MCF 10A (cell line): ENCODE data around the gene SPSB4. TPM values are rescaled to one million over a fixed set of nuclear protein-coding genes. Genes with fewer than 3 reads are reported as not detected.
A peak's percentile ranks its signal among the peaks of the same experiment; 100 is the strongest.

ENCODE experiments used
- Bru-seq: library from RNA; stranded (reverse); fragments of 400-500 nt; gene quantifications from one replicate; lab custom pipeline; 2021; lab: Mats Ljungman, UMichigan
- BruChase-seq, 2 experiments: library from RNA; stranded (reverse); fragments of 400-500 nt; gene quantifications; one replicate each; lab custom pipeline; 2021; lab: Mats Ljungman, UMichigan
- BruUV-seq: library from RNA; stranded (reverse); fragments of 400-500 nt; replicated peaks from 2 replicates; lab custom pipeline; 2021; lab: Mats Ljungman, UMichigan
- CTCF ChIA-PET: fragments of 300-600 bp; sonication (Branson Sonifier 250); formaldehyde crosslinking; extraction: SDS; loops from one replicate; lab custom pipeline; 2021; ENCODE audit warnings: antibody characterized with exemption, inconsistent platforms; lab: Yijun Ruan, JAX
- POLR2A ChIA-PET: fragments of 300-600, 350-650 bp; sonication (Branson Sonifier 250); formaldehyde crosslinking; extraction: SDS; loops from one replicate; lab custom pipeline; 2020; ENCODE audit warnings: antibody characterized with exemption, inconsistent platforms; lab: Yijun Ruan, JAX
- DNase-seq: peaks from one replicate; pipeline ENCODE4 v3.0.0-alpha.2; 2018; ENCODE audit not compliant: unreplicated experiment
- H3K27ac Mint-ChIP-seq: one replicate; pipeline ENCODE4 v1.8.0; 2022; ENCODE audit warnings: mild to moderate bottlenecking, low read depth, mixed read lengths; ENCODE audit not compliant: unreplicated experiment
- H3K27me3 Mint-ChIP-seq: one replicate; pipeline ENCODE4 v1.8.0; 2022; ENCODE audit warnings: mixed read lengths; ENCODE audit not compliant: insufficient read depth, unreplicated experiment
- H3K36me3 Mint-ChIP-seq: one replicate; pipeline ENCODE4 v1.8.0; 2022; ENCODE audit warnings: mild to moderate bottlenecking, moderate library complexity, mixed read lengths; ENCODE audit not compliant: insufficient read depth, unreplicated experiment
- H3K4me1 Mint-ChIP-seq: one replicate; pipeline ENCODE4 v1.8.0; 2022; ENCODE audit warnings: mixed read lengths; ENCODE audit not compliant: insufficient read depth, unreplicated experiment
- H3K4me3 Mint-ChIP-seq: one replicate; pipeline ENCODE4 v1.8.0; 2022; ENCODE audit warnings: mild to moderate bottlenecking, moderate library complexity, mixed read lengths; ENCODE audit not compliant: unreplicated experiment
- H3K9me3 Mint-ChIP-seq: one replicate; pipeline ENCODE4 v1.8.0; 2022; ENCODE audit warnings: mixed read lengths; ENCODE audit not compliant: unreplicated experiment
- intact Hi-C: fragments of 100-400 bp; cut with micrococcal nuclease; formaldehyde crosslinking; loops from 2 replicates; pipeline ENCODE4 v1.14.1; 2022
- long read RNA-seq: library from polyadenylated mRNA; stranded (forward); transcript quantifications from one replicate; pipeline ENCODE4 v2.0.0, GENCODE V29; 2022
- total RNA-seq: library from RNA; stranded (reverse); gene quantifications from 2 replicates; pipeline ENCODE4 v1.2.3, GENCODE V29; 2022
- TF ChIP-seq, protein P1 (sequence below): fragments of 200-600 bp; IDR thresholded peaks from one replicate; pipeline ENCODE4 v1.8.0; 2022; ENCODE audit warnings: antibody characterized with exemption, mild to moderate bottlenecking; ENCODE audit not compliant: unreplicated experiment

Gene SPSB4
- total RNA-seq (not detected in 2 replicates), Bru-seq, nascent RNA (percentile 12 among the genes with signal in this experiment), BruChase-seq, experiment 1, labeled RNA remaining after a 6-hour chase (percentile 8 among the genes with signal in this experiment), BruChase-seq, experiment 2, labeled RNA remaining after a 2-hour chase (percentile 11 among the genes with signal in this experiment)
- long read RNA-seq, partial matches to known transcripts: 0 of 2 reads
- long read RNA-seq, other reads (novel, unspliced or antisense): 1 of 2 reads

DNA sequence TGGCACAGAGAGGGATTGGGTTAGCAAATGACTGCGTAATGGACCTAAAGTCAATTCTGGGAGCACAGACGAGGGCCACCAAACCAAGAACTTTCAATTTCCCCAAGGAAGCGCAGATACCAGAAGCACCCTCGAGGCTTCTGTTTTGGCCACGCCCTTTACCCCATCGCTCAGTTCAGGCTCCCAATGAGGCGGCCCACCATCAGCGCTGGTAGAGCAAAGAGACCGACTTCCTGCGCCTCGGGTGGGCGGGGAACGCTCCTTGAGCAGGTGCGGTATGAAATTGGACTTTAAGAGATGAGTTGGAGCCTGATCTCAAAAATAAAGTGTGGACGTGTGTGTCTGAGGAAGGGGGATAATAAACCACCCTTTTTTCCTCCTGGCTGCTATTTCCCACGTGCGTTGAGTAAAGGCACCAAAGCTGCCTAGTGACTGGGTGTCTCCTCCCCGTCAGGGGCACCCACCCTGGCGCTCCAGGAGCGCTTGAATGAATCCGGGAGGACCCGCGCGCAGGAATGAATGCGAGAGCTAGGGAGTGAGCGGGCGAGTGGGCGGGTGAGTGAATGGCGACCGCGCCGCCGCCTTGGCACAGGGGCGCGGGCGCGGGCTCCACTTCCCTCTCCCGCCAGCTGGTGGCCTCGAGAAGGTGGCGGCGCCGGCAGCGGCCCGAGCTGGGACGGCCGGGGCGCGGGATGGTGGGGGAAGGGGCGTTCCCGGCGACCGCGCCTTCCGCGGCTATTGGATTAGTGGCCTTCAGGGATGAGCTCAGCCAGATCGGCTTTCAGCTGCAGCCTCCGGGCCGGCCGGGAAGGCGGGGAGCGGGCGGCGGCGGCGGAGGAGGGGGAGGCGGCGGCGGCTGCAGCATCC, at the start of gene SPSB4:
TSS of gene SPSB4 (plus strand) at position 772 of the 867 bp plus-strand sequence. CDS start 14,758 bp downstream, outside the sequence.
- Mint-ChIP-seq H3K9me3 (no peaks in the 10 kb centered on the region), H3K27ac (no peak within 1 kb of the TSS), H3K4me3 (peak within 1 kb of the TSS; percentile 57), H3K36me3 (no peaks in the 10 kb centered on the region), H3K27me3 (peaks cover 61% of the 10 kb centered on the region), H3K4me1 (peaks cover 11% of the 10 kb centered on the region)
- intact Hi-C loops: no loop called here
- DNase-seq: peak; percentile 56
- TF ChIP-seq, protein P1, sequence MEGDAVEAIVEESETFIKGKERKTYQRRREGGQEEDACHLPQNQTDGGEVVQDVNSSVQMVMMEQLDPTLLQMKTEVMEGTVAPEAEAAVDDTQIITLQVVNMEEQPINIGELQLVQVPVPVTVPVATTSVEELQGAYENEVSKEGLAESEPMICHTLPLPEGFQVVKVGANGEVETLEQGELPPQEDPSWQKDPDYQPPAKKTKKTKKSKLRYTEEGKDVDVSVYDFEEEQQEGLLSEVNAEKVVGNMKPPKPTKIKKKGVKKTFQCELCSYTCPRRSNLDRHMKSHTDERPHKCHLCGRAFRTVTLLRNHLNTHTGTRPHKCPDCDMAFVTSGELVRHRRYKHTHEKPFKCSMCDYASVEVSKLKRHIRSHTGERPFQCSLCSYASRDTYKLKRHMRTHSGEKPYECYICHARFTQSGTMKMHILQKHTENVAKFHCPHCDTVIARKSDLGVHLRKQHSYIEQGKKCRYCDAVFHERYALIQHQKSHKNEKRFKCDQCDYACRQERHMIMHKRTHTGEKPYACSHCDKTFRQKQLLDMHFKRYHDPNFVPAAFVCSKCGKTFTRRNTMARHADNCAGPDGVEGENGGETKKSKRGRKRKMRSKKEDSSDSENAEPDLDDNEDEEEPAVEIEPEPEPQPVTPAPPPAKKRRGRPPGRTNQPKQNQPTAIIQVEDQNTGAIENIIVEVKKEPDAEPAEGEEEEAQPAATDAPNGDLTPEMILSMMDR: peak; percentile 16
- POLR2A ChIA-PET: no interaction called here
- CTCF ChIA-PET: interaction anchor here (0.7 to 2.9 kb wide), 7 partner anchors 13 to 154 kb away, joined by 3 to 14 read pairs (median 5); no protein-coding TSS in a partner anchor
- BruUV-seq: no TSS peak

DNA sequence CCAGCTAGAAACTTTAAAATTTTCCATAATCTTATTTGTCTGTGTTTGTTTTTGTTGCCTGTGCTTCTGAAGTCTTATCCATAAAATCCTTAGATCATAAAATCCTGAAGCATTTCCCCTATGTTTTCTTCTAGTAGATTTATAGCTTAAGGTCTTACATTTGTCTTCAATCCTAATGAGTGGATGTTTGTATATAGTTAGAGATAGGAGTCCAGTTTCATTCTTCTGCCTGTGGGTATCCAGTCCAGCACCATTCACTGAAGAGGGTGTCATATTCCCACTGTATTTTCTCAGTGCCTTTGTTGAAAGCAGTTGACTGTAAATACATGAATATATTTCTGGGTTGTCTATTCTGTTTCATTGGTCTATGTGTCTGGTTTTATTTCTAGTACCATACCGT, 44.8 kb upstream of the SPSB4 start:
- no peaks in the 10 kb centered on the region for H3K27me3 Mint-ChIP-seq

DNA sequence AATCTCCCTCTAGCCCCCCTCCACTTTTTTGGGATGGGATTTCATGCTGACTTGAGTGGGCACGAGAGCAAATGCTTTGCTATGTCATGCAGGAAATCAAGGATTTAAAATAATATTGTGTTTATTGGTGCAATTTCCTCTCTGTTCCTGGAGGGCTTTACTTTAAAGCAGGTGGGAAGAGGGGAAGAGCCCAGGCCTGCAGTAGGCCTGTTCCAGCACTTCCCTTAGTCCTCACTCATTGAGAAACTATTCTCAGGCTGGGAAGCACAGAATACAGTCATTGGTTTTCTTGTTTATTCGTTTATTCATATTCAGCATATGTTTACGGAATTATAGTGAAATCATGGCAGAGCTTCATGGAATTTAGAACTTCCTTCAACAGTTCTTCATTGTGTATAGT, 41.7 kb upstream of the SPSB4 start:
- no peaks in the 10 kb centered on the region for H3K36me3 Mint-ChIP-seq
- no peak overlapping the region for H3K27ac Mint-ChIP-seq
- TF ChIP-seq, protein P1: no peak
- no peak for DNase-seq
- no peak overlapping the region for H3K4me3 Mint-ChIP-seq
- H3K27me3 Mint-ChIP-seq: no peaks in the 10 kb centered on the region
- H3K9me3 Mint-ChIP-seq: peaks cover 6% of the 10 kb centered on the region
- intact Hi-C loops: no loop called here
- no peaks in the 10 kb centered on the region for H3K4me1 Mint-ChIP-seq
- BruUV-seq: no TSS peak
- ChIA-PET POLR2A (interaction anchor here (0.7 kb wide), 2 partner anchors 9 to 343 kb away, joined by 3 read pairs; no protein-coding TSS in a partner anchor), CTCF (interaction anchor here (0.7 to 10.7 kb wide), 13 partner anchors 10 to 188 kb away, joined by 3 to 74 read pairs (median 11); no protein-coding TSS in a partner anchor)

More for the DNA sequence above, 44.8 kb upstream of the SPSB4 start:
- H3K27ac Mint-ChIP-seq: no peak overlapping the region
- intact Hi-C loops: no loop called here
- H3K4me3 Mint-ChIP-seq: no peak overlapping the region
- POLR2A ChIA-PET: interaction anchor here (0.7 kb wide), 1 partner anchor 88 kb away, joined by 3 read pairs; no protein-coding TSS in a partner anchor
- no peaks in the 10 kb centered on the region for H3K36me3 Mint-ChIP-seq
- TF ChIP-seq, protein P1: no peak
- no TSS peak for BruUV-seq
- peaks cover 6% of the 10 kb centered on the region for H3K9me3 Mint-ChIP-seq
- no peak for DNase-seq
- H3K4me1 Mint-ChIP-seq: no peaks in the 10 kb centered on the region
- CTCF ChIA-PET: interaction anchor here (1.0 to 7.4 kb wide), 5 partner anchors 9 to 185 kb away, joined by 3 to 53 read pairs (median 4); no protein-coding TSS in a partner anchor
